Kidney (tissue), 14 donors: ENCODE results near the gene RAPGEF1. TPM values are rescaled to one million over a fixed set of nuclear protein-coding genes. Genes with fewer than 3 reads are reported as not detected.
A peak's percentile ranks its signal among the peaks of the same experiment; 100 is the strongest.

Source experiments
- DNase-seq, 5 donors: peaks; one replicate each; pipeline ENCODE4 v3.0.0-alpha.2; 2013 to 2020
- FAIRE-seq: peaks from 2 replicates; lab custom pipeline; 2012; peaks lifted over from hg19 to GRCh38; lab: Jason Lieb, UNC
- H3K27ac ChIP-seq, 2 donors: one replicate each; pipeline ENCODE4 v1.7.0; 2013; ENCODE audit warnings: low read depth in 2 of 2, low read length in 2 of 2, inconsistent platforms in 1 of 2
- H3K27me3 ChIP-seq: one replicate; pipeline ENCODE4 v1.7.1; 2013; ENCODE audit warnings: low read length, inconsistent platforms; ENCODE audit not compliant: control insufficient read depth, insufficient read depth
- H3K36me3 ChIP-seq, 3 donors: one replicate each; pipeline versions ENCODE4 v1.7.0 to v1.7.1; 2013; ENCODE audit warnings: low read length in 3 of 3, control low read depth in 1 of 3, inconsistent platforms in 1 of 3; ENCODE audit not compliant: insufficient read depth in 3 of 3, control insufficient read depth in 2 of 3
- H3K4me1 ChIP-seq, 3 donors: one replicate each; pipeline versions ENCODE4 v1.7.0 to v1.7.1; 2013; ENCODE audit warnings: low read length in 3 of 3, inconsistent platforms in 1 of 3, low read depth in 1 of 3; ENCODE audit not compliant: control insufficient read depth in 2 of 3, insufficient read depth in 2 of 3
- H3K4me3 ChIP-seq, 3 donors: one replicate each; pipeline versions ENCODE4 v1.7.0 to v1.8.1; 2013; ENCODE audit warnings: low read length in 3 of 3, control low read depth in 1 of 3, inconsistent platforms in 1 of 3
- H3K9ac ChIP-seq, 3 donors: one replicate each; pipeline versions ENCODE4 v1.7.0 to v1.7.1; 2013; ENCODE audit warnings: low read length in 3 of 3, control low read depth in 1 of 3, inconsistent platforms in 1 of 3
- H3K9me3 ChIP-seq, 3 donors: one replicate each; pipeline versions ENCODE4 v1.7.0 to v1.7.1; 2013; ENCODE audit warnings: low read length in 3 of 3, control low read depth in 1 of 3, inconsistent platforms in 1 of 3; ENCODE audit not compliant: control insufficient read depth in 2 of 3, insufficient read depth in 1 of 3
- intact Hi-C: fragments of 100-400 bp; cut with DNase I; formaldehyde crosslinking; loops from one replicate; pipeline ENCODE4 v1.11.1; 2022
- polyA plus RNA-seq: library from polyadenylated mRNA; stranded (reverse); fragments of 350-450 nt; fragmentation: Illumina TruSeq; extraction: RNeasy Lipid Tissue Mini Kit (QIAGEN cat#74804); gene quantifications from one replicate; pipeline ENCODE4 v1.2.3, GENCODE V29; 2014; ENCODE audit warnings: low read depth, low replicate concordance; ENCODE audit not compliant: insufficient read depth
- total RNA-seq: library from RNA; stranded (reverse); fragmentation: NEBNext Ultra II Directional; extraction: Animal tissue kit (Norgen Biotek cat#: 25700); gene quantifications from one replicate; pipeline ENCODE4 v1.2.1, GENCODE V29; 2021
- TF ChIP-seq, protein P1 (sequence below): IDR thresholded peaks from 3 replicates; pipeline ENCODE4 v1.5.1; 2012; ENCODE audit warnings: mild to moderate bottlenecking, moderate library complexity, borderline replicate concordance; ENCODE audit not compliant: insufficient read depth; ENCODE audit errors: extremely low read depth
- donor health status: control.
- donor health status: control.
- donor health status: control.
- donor health status: control.
- donor health status: control.
- donor health status: DM: yes; HTN: yes; CAD: no.
- donor health status: Normal renal cell carcinoma (clear cell type).

The RAPGEF1 gene
- total and polyA plus RNA-seq, 2 donors from 2014 or later: 15.5 to 79.7 TPM

GRCh38 chr9:131714821-131715220, 25.1 kb downstream of the RAPGEF1 start:
- Histone ChIP-seq H3K9me3 (no peaks in the 10 kb centered on the region), H3K36me3 (no peaks in the 10 kb centered on the region), H3K9ac (no peak overlapping the region), H3K27me3 (no peaks in the 10 kb centered on the region), H3K4me1 (peaks cover 0 to 28% (median 19%) of the 10 kb centered on the region in 3 donors), H3K27ac (peak overlapping the region; percentile 55 to 79), H3K4me3 (no peak overlapping the region)
- DNase-seq (no peak), FAIRE-seq (no peak)
- intact Hi-C loops: no loop called here
- TF ChIP-seq, protein P1, sequence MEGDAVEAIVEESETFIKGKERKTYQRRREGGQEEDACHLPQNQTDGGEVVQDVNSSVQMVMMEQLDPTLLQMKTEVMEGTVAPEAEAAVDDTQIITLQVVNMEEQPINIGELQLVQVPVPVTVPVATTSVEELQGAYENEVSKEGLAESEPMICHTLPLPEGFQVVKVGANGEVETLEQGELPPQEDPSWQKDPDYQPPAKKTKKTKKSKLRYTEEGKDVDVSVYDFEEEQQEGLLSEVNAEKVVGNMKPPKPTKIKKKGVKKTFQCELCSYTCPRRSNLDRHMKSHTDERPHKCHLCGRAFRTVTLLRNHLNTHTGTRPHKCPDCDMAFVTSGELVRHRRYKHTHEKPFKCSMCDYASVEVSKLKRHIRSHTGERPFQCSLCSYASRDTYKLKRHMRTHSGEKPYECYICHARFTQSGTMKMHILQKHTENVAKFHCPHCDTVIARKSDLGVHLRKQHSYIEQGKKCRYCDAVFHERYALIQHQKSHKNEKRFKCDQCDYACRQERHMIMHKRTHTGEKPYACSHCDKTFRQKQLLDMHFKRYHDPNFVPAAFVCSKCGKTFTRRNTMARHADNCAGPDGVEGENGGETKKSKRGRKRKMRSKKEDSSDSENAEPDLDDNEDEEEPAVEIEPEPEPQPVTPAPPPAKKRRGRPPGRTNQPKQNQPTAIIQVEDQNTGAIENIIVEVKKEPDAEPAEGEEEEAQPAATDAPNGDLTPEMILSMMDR: no peak

- TF ChIP-seq, protein P1: no peak
- Histone ChIP-seq H3K9ac (no peak overlapping the region), H3K27ac (peak overlapping the region; percentile 55 to 71), H3K4me3 (no peak overlapping the region), H3K4me1 (peaks cover 0 to 34% (median 19%) of the 10 kb centered on the region in 3 donors), H3K36me3 (no peaks in the 10 kb centered on the region), H3K9me3 (no peaks in the 10 kb centered on the region), H3K27me3 (no peaks in the 10 kb centered on the region)
- peak in 1 of 5 donors; percentile 42 for DNase-seq
- FAIRE-seq: no peak
- intact Hi-C loops: no loop called here
Observed at GRCh38 chr9:131714161-131714646, 25.7 kb downstream of the RAPGEF1 start.

DNA sequence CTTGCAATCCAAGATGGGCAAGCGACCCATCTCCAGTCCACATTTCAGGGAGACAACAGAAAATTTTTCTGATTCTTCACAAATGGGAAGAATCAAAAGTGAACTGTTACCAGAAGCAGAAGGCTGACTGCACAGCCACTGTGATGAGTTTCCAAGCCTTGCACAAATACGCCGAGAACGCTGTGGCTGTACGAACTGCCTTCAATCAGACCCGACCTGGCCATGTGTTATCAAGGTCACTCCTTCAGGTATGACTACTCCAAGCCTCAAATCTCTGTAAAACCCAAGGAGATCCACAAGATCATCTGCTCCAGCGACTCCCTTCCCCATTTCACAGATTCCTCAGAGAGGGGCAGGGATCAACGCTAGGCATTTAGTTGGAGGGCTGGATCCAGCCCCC, 26.9 kb downstream of the RAPGEF1 start:
- Histone ChIP-seq H3K27ac (peak overlapping the region; percentile 17 to 71), H3K9ac (peak overlapping the region in 1 of 3 donors; percentile 9), H3K27me3 (no peaks in the 10 kb centered on the region), H3K4me1 (peaks cover 0 to 31% (median 14%) of the 10 kb centered on the region in 3 donors), H3K36me3 (no peaks in the 10 kb centered on the region), H3K4me3 (no peak overlapping the region), H3K9me3 (no peaks in the 10 kb centered on the region)
- TF ChIP-seq, protein P1: no peak
- no peak for DNase-seq
- intact Hi-C loops: no loop called here
- no peak for FAIRE-seq

DNA sequence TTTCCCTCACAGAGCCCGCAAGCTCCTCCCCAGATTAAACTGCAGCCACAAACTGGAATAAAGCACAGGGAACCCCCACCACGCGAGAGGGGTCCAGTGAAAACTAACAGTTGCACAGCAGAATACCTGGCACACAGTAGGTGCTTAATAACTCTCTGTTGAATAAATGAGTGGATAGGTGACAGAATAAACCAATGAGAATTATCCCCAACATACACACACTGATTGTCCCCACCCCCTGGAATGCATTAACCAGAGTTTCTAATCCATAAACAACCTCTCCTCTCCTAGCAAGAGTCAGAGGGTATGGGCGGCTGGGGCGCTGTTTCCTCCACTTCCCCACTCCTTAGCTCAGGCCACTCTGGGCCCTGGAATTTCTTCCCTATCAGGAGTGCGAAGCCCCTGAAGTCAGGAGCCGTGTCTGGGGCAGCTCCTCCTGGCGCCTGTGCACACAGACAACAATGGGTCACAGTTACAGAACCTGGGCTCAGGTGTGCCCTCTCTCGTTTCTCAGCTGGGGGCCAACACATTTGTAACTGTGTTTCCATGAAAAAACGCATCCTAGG, 27.6 kb downstream of the RAPGEF1 start:
- TF ChIP-seq, protein P1: no peak
- intact Hi-C loops: no loop called here
- Histone ChIP-seq H3K27ac (peak overlapping the region; percentile 20 to 23), H3K4me1 (peaks cover 0 to 30% (median 14%) of the 10 kb centered on the region in 3 donors), H3K9me3 (no peaks in the 10 kb centered on the region), H3K9ac (no peak overlapping the region), H3K27me3 (no peaks in the 10 kb centered on the region), H3K4me3 (no peak overlapping the region), H3K36me3 (no peaks in the 10 kb centered on the region)
- FAIRE-seq (no peak), DNase-seq (no peak)
